Suprapubic skin (tissue), 3 donors: ENCODE measurements around the gene TSPEAR.
"Not testable (repeated sequence)": the region's sequence is repeated elsewhere in the genome, so short reads cannot be mapped to it uniquely, and the experiment has no call there.

Source experiments
- CTCF ChIP-seq, 2 donors: fragments of 200-600 bp in 1 of 2; fragments of 450-650 bp in 1 of 2; sonication (generic) in 1 of 2; IDR thresholded peaks; one replicate each; pipeline ENCODE4 v1.5.1; 2016 to 2019; ENCODE audit warnings: antibody characterized with exemption in 2 of 2, mild to moderate bottlenecking in 1 of 2, moderate library complexity in 1 of 2
- POLR2A ChIP-seq, 2 donors: fragments of 450-650 bp; IDR thresholded peaks; one replicate each; pipeline ENCODE4 v1.6.1; 2017; ENCODE audit warnings: antibody characterized with exemption in 2 of 2, mild to moderate bottlenecking in 2 of 2, moderate library complexity in 2 of 2

DNA sequence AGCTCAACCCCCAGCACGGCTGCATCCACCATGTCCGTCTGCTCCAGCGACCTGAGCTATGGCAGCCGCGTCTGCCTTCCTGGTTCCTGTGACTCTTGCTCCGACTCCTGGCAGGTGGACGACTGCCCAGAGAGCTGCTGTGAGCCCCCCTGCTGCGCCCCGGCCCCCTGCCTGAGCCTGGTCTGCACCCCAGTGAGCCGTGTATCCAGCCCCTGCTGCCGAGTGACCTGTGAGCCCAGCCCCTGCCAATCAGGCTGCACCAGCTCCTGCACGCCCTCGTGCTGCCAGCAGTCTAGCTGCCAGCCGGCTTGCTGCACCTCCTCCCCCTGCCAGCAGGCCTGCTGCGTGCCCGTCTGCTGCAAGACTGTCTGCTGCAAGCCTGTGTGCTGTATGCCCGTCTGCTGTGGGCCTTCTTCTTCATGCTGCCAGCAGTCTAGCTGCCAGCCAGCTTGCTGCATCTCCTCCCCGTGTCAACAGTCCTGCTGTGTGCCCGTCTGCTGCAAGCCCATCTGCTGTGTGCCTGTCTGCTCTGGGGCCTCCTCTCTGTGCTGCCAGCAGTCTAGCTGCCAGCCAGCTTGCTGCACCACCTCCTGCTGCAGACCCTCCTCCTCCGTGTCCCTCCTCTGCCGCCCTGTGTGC, 14.1 kb downstream of the TSPEAR start, which contains the start of gene KRTAP10-12:
- not testable (repeated sequence) for TF ChIP-seq POLR2A, CTCF (IDR thresholded peaks at IDR 0.05)
